Astrocyte of the cerebellum (primary cell): ENCODE data around the gene CH25H.

Experiments used
- DNase-seq: peaks from one replicate; pipeline ENCODE4 v3.0.0-alpha.2; 2011; ENCODE audit warnings: low read depth
- H3K4me3 ChIP-seq: 2 replicates; pipeline ENCODE4 v1.5.1; 2011; ENCODE audit warnings: mild to moderate bottlenecking, low read depth, low read length, moderate library complexity
- in situ Hi-C: cut with HindIII; loops from 2 replicates; pipeline ENCODE4 v1.10.0; 2017; ENCODE audit warnings: low sequenced_read_pairs
- TF ChIP-seq, protein P1 (sequence below): IDR thresholded peaks from 2 replicates; pipeline ENCODE4 v1.5.1; 2012; ENCODE audit warnings: low read length, low read depth, moderate library complexity, mild to moderate bottlenecking; ENCODE audit errors: missing control alignments

CH25H gene

DNA sequence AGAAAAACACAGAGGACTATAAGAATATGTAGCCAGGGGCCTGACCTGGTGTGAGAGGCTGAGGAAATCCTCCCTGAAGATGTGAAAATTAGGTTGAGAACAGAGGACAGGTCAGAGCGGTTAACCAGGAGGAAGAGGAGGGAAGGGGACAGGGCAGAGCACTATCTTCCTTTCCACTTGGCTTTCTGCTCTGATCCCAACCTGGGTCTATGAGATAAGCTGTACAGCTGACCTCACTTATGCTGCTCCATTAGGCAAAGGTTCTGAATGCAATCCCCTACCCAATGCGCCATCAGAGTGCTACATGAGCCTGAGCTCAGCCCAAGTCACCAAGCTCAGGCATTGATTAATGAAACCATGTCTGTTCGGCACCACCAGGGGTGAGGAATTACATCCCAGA, 33.9 kb upstream of the CH25H start:
- TF ChIP-seq, protein P1, sequence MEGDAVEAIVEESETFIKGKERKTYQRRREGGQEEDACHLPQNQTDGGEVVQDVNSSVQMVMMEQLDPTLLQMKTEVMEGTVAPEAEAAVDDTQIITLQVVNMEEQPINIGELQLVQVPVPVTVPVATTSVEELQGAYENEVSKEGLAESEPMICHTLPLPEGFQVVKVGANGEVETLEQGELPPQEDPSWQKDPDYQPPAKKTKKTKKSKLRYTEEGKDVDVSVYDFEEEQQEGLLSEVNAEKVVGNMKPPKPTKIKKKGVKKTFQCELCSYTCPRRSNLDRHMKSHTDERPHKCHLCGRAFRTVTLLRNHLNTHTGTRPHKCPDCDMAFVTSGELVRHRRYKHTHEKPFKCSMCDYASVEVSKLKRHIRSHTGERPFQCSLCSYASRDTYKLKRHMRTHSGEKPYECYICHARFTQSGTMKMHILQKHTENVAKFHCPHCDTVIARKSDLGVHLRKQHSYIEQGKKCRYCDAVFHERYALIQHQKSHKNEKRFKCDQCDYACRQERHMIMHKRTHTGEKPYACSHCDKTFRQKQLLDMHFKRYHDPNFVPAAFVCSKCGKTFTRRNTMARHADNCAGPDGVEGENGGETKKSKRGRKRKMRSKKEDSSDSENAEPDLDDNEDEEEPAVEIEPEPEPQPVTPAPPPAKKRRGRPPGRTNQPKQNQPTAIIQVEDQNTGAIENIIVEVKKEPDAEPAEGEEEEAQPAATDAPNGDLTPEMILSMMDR: no peak
- no peak for DNase-seq
- in situ Hi-C loops: no loop called here
- H3K4me3 ChIP-seq: no peak overlapping the region

DNA sequence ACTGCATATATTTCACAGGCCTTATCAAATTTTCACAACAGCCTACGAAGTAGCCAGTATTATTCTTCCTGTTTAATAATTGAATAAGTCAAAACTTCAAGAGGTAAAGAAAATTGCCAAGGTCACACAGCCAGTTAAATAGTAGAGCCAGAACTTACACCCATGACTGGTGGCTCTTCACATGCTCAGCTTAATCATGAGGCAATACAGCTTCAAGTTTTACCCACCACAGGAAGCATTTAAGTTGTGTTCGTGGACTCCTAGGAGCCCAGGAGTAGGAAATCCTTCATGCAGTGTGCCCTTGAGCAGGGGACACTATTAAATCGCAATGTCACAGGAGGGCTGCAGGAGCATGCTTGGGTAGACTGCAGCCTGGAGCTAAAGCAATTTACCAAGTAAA, 33.4 kb upstream of the CH25H start:
- no peak overlapping the region for H3K4me3 ChIP-seq
- TF ChIP-seq, protein P1: no peak
- DNase-seq: no peak
- in situ Hi-C loops: no loop called here

DNA sequence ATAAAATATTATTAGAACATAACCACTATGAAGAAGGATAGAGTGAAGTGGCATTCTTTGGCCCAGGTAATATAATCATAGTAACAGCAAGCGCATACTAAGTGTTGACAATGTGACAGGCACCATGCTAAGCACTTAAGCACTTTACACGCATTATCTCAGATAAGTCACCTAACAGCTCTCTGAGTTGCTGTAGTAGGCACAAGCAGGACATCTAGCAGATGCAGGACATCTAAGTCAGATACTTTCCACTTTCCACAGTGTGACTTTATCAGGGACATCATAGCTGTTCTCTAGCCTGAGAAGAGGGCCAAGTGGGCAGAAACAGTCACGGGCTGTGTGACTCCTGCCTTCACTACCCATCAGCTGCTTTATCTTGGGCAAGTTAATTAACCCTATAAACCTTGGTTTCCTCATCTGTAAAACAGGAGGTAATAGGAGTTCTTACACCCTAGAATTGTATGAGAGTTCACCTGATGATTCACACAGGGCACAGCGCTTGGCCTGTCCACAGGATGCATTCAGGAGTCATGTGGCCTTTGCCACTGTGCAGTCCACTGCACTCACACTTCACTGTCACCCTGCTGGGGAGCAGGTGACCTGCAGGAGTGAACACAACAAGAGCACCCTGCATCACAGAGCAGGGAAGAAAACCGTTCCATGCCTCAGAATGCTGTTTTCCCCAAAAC, 32.0 kb upstream of the CH25H start:
- in situ Hi-C loops: no loop called here
- H3K4me3 ChIP-seq: no peak overlapping the region
- DNase-seq: no peak
- TF ChIP-seq, protein P1: no peak

DNA sequence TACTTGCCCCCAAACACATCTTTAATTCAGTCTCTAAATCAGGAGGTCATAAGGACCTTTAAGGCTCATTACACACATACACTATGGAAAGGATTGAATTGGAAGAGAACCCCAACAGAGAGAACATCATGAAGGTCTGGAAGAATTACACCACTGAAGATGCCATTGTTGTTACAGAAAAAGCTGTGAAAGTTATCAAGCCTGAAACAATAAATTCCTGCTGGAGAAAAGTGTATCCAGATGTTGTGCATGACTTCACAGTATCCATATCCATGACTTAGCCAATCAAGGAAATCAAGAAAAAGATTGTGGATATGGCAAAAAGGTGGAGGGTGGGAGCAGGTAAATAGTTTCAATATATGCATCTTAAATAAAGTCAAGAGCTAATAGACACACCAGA, 30.7 kb upstream of the CH25H start:
- no peak for DNase-seq
- in situ Hi-C loops: no loop called here

DNA sequence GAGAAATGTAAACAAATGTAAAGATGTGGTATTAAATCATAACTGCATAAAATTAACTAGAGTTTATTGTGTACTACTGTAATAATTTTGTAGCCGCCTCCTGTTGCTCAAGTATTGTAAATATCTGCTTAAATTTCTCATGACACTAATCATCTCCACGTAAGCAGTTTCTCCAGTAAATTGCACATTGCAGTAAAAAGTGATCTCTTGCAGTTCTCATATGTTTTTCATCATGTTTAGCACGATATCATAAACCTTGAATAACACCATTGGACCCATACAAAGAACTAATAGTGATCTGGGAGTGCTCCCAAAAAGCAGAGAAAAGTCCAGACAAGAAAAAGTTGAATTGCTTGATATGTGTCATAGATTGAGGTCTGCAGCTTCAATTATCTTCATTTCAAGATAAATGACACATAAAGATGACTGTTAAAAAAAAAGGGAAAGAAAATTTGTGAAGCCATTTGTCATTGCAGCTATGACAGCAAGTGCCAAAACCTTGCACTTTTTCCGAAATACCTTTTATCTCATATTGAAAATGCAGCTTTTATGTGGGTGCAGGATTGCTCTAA, 29.2 kb upstream of the CH25H start:
- TF ChIP-seq, protein P1: no peak
- in situ Hi-C loops: no loop called here
- no peak overlapping the region for H3K4me3 ChIP-seq
- DNase-seq: no peak

More for the DNA sequence above, 30.7 kb upstream of the CH25H start:
- H3K4me3 ChIP-seq: no peak overlapping the region
- TF ChIP-seq, protein P1: no peak

DNA sequence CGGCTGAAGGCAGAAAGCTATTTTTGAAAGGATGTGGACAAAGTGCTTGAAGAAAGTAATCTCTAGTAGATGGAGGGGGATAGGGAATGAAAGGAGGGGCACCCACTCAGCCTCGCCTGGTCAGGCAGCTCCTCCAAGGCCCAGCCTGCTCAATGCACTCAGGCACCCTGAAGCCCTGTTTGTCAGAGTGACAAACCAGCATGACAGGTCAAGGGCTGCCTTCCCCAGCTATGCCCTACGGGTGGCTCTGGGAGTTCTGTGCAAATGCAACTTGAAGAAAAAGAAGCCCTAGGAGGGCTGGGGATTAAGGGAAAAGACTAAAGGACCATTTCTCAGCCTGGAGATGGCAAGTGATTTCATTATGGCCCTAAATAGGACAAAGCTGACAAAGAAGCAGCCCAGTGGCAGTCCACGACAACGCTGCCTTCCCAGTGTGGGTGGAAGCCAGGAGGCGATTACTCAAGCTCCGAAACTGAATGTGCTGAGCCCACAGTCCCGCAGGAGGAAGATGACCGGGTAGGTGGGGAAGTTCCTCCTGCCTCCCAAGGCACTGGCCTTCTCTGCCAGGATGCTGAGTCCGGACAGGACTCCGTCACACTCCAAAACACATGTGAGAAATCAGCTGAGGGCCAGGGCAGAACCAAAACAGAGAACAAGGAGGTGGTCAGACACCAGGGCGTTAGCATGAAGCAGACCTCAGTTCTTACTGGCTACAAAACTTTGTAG, 28.1 kb upstream of the CH25H start:
- DNase-seq: no peak
- in situ Hi-C loops: no loop called here
- no peak overlapping the region for H3K4me3 ChIP-seq
- TF ChIP-seq, protein P1: no peak
